ENCODE results near the gene PFKL. TPM values are rescaled to one million over a fixed set of nuclear protein-coding genes. Genes with fewer than 3 reads are reported as not detected.

Gene PFKL
- total and polyA plus RNA-seq, 8 donors: 40.0 to 120 (median 55.2) TPM

- Histone ChIP-seq H3K4me1 (no peaks in the 10 kb centered on the region), H3K27ac (no peak within 1 kb of the TSS), H3K27me3 (no peaks in the 10 kb centered on the region), H3K9me3 (no peaks in the 10 kb centered on the region), H3K4me3 (peak within 1 kb of the TSS in 1 of 4 donors; percentile 27), H3K36me3 (no peaks in the 10 kb centered on the region)
- no peak for FAIRE-seq
- WGBS, 2 donors: 21 to 32% methylated on average over 34 to 56 of the region's 56 CpGs
- peak in 3 of 6 donors; percentile 27 to 60 (median 60) for DNase-seq
- ATAC-seq: peak in 3 of 4 donors; percentile 34 to 64 (median 44)
- intact Hi-C loops (cut with DNase I): no loop called here
- no peak for TF ChIP-seq CTCF (IDR thresholded peaks at IDR 0.05)
These were observed 14.5 kb upstream of the PFKL start, which contains the start of gene AIRE for GRCh38 chr21:44285138-44285992. AIRE (plus strand) TSS chr21:44285876; CDS start chr21:44286007, 131 bp downstream.

GRCh38 chr21:44286086-44286715 lies 13.7 kb upstream of the PFKL start:
- TF ChIP-seq CTCF (IDR thresholded peaks at IDR 0.05): no peak

GRCh38 chr21:44286716-44287632 lies 12.9 kb upstream of the PFKL start:
- WGBS, 2 donors: 52 to 70% methylated on average over 28 to 31 of the region's 31 CpGs
- DNase-seq (peak in 2 of 6 donors; percentile 54 to 67), ATAC-seq (no peak), FAIRE-seq (no peak)
- Histone ChIP-seq H3K4me3 (no peak overlapping the region), H3K36me3 (no peaks in the 10 kb centered on the region), H3K4me1 (no peaks in the 10 kb centered on the region), H3K9me3 (no peaks in the 10 kb centered on the region), H3K27ac (no peak overlapping the region), H3K27me3 (no peaks in the 10 kb centered on the region)
- no peak for TF ChIP-seq CTCF (IDR thresholded peaks at IDR 0.05)
- intact Hi-C loops (cut with DNase I): no loop called here

More at GRCh38 chr21:44286086-44286715, 13.7 kb upstream of the PFKL start:
- H3K36me3 ChIP-seq: no peaks in the 10 kb centered on the region
- no peak overlapping the region for H3K27ac ChIP-seq
- H3K4me3 ChIP-seq: peak overlapping the region in 1 of 4 donors; percentile 27
- H3K27me3 ChIP-seq: no peaks in the 10 kb centered on the region
- no peaks in the 10 kb centered on the region for H3K9me3 ChIP-seq
- ATAC-seq (no peak), DNase-seq (peak in 2 of 6 donors; percentile 14 to 45), FAIRE-seq (no peak)
- intact Hi-C loops (cut with DNase I): no loop called here
- no peaks in the 10 kb centered on the region for H3K4me1 ChIP-seq
- WGBS, 2 donors: 39 to 69% methylated on average over 9 to 21 of the region's 21 CpGs

GRCh38 chr21:44288251-44289110 lies 11.4 kb upstream of the PFKL start:
- Histone ChIP-seq H3K9me3 (no peaks in the 10 kb centered on the region), H3K36me3 (no peaks in the 10 kb centered on the region), H3K27me3 (no peaks in the 10 kb centered on the region), H3K27ac (no peak overlapping the region), H3K4me3 (no peak overlapping the region), H3K4me1 (no peaks in the 10 kb centered on the region)
- intact Hi-C loops (cut with DNase I): no loop called here
- TF ChIP-seq CTCF (IDR thresholded peaks at IDR 0.05): no peak
- FAIRE-seq (no peak), DNase-seq (peak in 3 of 6 donors; percentile 16 to 55 (median 49)), ATAC-seq (no peak)
- WGBS, 2 donors: 65 to 86% methylated on average over 23 of the region's 23 CpGs
